Panc1 (cell line): ENCODE measurements around the gene ATP6V0A4. TPM values are rescaled to one million over a fixed set of nuclear protein-coding genes. Genes with fewer than 3 reads are reported as not detected.

Experiments used
- ATAC-seq: fragments of 200-7000 bp; cut with Tn5 transposase; 2 replicates; pipeline ENCODE4 v1.9.1; 2020; ENCODE audit warnings: mild to moderate bottlenecking, moderate library complexity
- BruUV-seq: library from RNA; stranded (reverse); fragments of 400-500 nt; replicated peaks from 2 replicates; lab custom pipeline; 2021; lab: Mats Ljungman, UMichigan
- CTCF ChIA-PET: fragments of 300-600 bp; sonication (Branson Sonifier 250); formaldehyde crosslinking; loops from one replicate; lab custom pipeline; 2022; ENCODE audit warnings: antibody characterized with exemption; lab: Charles Lee
- POLR2A ChIA-PET: fragments of 300-600 bp; sonication (Branson Sonifier 250); formaldehyde crosslinking; loops from one replicate; lab custom pipeline; 2022; ENCODE audit warnings: antibody characterized with exemption; lab: Charles Lee
- DNase-seq: peaks from one replicate; pipeline ENCODE4 v3.0.0-alpha.2; 2010; ENCODE audit warnings: low read depth, low spot score
- H3K27ac ChIP-seq: 2 replicates; pipeline ENCODE4 v1.5.1; 2011; ENCODE audit warnings: mild to moderate bottlenecking, low read length, inconsistent platforms
- H3K27me3 ChIP-seq: fragments of 200-500 bp; sonication (Bioruptor generic); 2 replicates; pipeline ENCODE4 v1.6.0; 2014; ENCODE audit warnings: low read length, inconsistent platforms; ENCODE audit not compliant: control insufficient read depth, insufficient read depth
- H3K36me3 ChIP-seq: fragments of 200-500 bp; sonication (Bioruptor generic); 2 replicates; pipeline ENCODE4 v1.5.1; 2014; ENCODE audit warnings: inconsistent platforms, mild to moderate bottlenecking, low read length, moderate library complexity; ENCODE audit not compliant: control insufficient read depth, insufficient read depth
- H3K4me1 ChIP-seq: 2 replicates; pipeline ENCODE4 v1.5.1; 2011; ENCODE audit warnings: inconsistent platforms, mild to moderate bottlenecking, low read length, moderate library complexity; ENCODE audit not compliant: control insufficient read depth, insufficient read depth
- H3K4me3 ChIP-seq, 2 experiments: 2 replicates each; pipeline ENCODE4 v1.5.1; 2011 to 2012; ENCODE audit warnings: low read depth in 2 of 2, low read length in 2 of 2, mild to moderate bottlenecking in 2 of 2, inconsistent platforms in 1 of 2, moderate library complexity in 1 of 2
- H3K9me3 ChIP-seq: fragments of 200-500 bp; sonication (Bioruptor generic); 2 replicates; pipeline ENCODE4 v1.5.1; 2014; ENCODE audit warnings: low read depth, mild to moderate bottlenecking, inconsistent platforms, low read length, moderate library complexity; ENCODE audit not compliant: control insufficient read depth, insufficient read depth
- POLR2AphosphoS5 ChIP-seq: IDR thresholded peaks from 2 replicates; pipeline ENCODE4 v1.6.1; 2012; ENCODE audit warnings: mild to moderate bottlenecking, low read depth, low read length, moderate library complexity
- REST ChIP-seq, 2 experiments: IDR thresholded peaks; 2 replicates each; pipeline ENCODE4 v1.6.1; 2011 to 2012; ENCODE audit warnings: low read depth in 2 of 2, control low read depth in 1 of 2, low read length in 1 of 2, mild to moderate bottlenecking in 1 of 2, moderate library complexity in 1 of 2; ENCODE audit not compliant: insufficient read depth in 1 of 2
- SIN3A ChIP-seq: IDR thresholded peaks from 2 replicates; pipeline ENCODE4 v1.6.1; 2012; ENCODE audit warnings: low read depth, mild to moderate bottlenecking, low read length, moderate library complexity, borderline replicate concordance; ENCODE audit not compliant: insufficient read depth
- TCF7L2 ChIP-seq: IDR thresholded peaks from 2 replicates; pipeline ENCODE4 v1.6.1; 2011; ENCODE audit warnings: mild to moderate bottlenecking, low read depth, low read length, inconsistent platforms
- in situ Hi-C: cut with HindIII; loops from 2 replicates; pipeline ENCODE4 v1.10.0; 2016; ENCODE audit warnings: low sequenced_read_pairs, low pct_unique_long_range_greater_than_20kb
- intact Hi-C: fragments of 100-400 bp; cut with micrococcal nuclease; formaldehyde crosslinking; loops from one replicate; pipeline ENCODE4 v1.10.0; 2022; ENCODE audit not compliant: unreplicated experiment
- total RNA-seq: library from RNA; stranded (reverse); gene quantifications from one replicate; pipeline ENCODE4 v1.2.1, GENCODE V29; 2021; ENCODE audit not compliant: unreplicated experiment
- TF ChIP-seq, protein P1 (sequence below): fragments of 450-650 bp; IDR thresholded peaks from 2 replicates; pipeline ENCODE4 v1.5.1; 2017; ENCODE audit warnings: mild to moderate bottlenecking

ATP6V0A4 gene
- total RNA-seq, 1 experiment from 2014 or later, result 0.15 TPM

DNA sequence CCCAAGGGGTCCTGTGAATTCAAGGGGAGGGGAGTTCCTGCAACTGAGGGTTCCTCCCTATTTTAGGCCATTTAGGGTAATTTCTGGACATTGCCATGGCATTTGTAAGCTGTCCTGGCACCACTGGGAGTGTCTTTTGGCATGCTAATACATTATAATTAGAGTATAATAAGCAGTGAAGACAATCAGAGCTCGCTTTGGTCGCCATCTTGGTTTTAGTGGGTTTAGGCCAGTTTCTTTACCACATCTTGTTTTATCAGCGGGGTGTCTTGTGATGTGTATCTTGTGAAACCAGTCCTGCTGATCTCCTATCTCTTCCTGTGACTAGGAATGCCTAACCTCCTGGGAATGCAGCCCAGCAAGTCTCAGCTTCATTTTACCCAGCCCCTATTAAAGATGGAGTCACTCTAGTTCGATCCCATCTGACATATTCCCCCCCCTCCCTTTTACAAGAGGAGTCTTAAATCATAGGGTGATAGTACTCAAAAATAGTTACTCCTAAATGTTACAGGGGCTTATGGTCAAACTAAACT, 140.1 kb downstream of the ATP6V0A4 start:
- Histone ChIP-seq H3K4me3 (no peak overlapping the region), H3K4me1 (no peaks in the 10 kb centered on the region), H3K9me3 (peaks cover 3% of the 10 kb centered on the region; the same call in 1 of the 2 replicates), H3K27me3 (peaks cover 7% of the 10 kb centered on the region; the same call in 1 of the 2 replicates), H3K36me3 (no peaks in the 10 kb centered on the region), H3K27ac (no peak overlapping the region)
- no TSS peak for BruUV-seq
- ChIA-PET POLR2A (no interaction called here), CTCF (no interaction called here)
- in situ Hi-C loops (no loop called here), intact Hi-C loops (no loop called here)
- TF ChIP-seq TCF7L2, result no peak
- ATAC-seq (no peak), DNase-seq (no peak)

- ChIA-PET CTCF (interaction anchor here (0.6 kb wide), 1 partner anchor 16 kb away, joined by 4 read pairs; no protein-coding TSS in a partner anchor), POLR2A (no interaction called here)
- intact Hi-C loops, result no loop called here
These were observed 141.0 kb downstream of the ATP6V0A4 start for GRCh38 chr7:138656952-138657351.

More at GRCh38 chr7:138656952-138657351, 141.0 kb downstream of the ATP6V0A4 start:
- Histone ChIP-seq H3K4me3 (no peak overlapping the region), H3K27me3 (peaks cover 7% of the 10 kb centered on the region; the same call in 1 of the 2 replicates), H3K36me3 (no peaks in the 10 kb centered on the region), H3K9me3 (peaks cover 3% of the 10 kb centered on the region; the same call in 1 of the 2 replicates), H3K27ac (no peak overlapping the region), H3K4me1 (no peaks in the 10 kb centered on the region)
- DNase-seq (no peak), ATAC-seq (no peak)
- BruUV-seq, result no TSS peak
- TF ChIP-seq POLR2AphosphoS5, result no peak
- TF ChIP-seq, protein P1, sequence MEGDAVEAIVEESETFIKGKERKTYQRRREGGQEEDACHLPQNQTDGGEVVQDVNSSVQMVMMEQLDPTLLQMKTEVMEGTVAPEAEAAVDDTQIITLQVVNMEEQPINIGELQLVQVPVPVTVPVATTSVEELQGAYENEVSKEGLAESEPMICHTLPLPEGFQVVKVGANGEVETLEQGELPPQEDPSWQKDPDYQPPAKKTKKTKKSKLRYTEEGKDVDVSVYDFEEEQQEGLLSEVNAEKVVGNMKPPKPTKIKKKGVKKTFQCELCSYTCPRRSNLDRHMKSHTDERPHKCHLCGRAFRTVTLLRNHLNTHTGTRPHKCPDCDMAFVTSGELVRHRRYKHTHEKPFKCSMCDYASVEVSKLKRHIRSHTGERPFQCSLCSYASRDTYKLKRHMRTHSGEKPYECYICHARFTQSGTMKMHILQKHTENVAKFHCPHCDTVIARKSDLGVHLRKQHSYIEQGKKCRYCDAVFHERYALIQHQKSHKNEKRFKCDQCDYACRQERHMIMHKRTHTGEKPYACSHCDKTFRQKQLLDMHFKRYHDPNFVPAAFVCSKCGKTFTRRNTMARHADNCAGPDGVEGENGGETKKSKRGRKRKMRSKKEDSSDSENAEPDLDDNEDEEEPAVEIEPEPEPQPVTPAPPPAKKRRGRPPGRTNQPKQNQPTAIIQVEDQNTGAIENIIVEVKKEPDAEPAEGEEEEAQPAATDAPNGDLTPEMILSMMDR, result no peak
- TF ChIP-seq REST (IDR thresholded peaks at IDR 0.05; ENCODE audit: insufficient read depth in 1 of 2, low read depth in 2 of 2, low read length in 1 of 2), result no peak
- TF ChIP-seq TCF7L2, result no peak
- TF ChIP-seq SIN3A, result no peak
- in situ Hi-C loops, result no loop called here

Other genes starting within 250 kb of the ATP6V0A4 start
- not detected for gene SVOPL, start 96.8 kb downstream of the ATP6V0A4 start, total RNA-seq
- not detected for gene TMEM213, start 202 bp downstream of the ATP6V0A4 start, total RNA-seq
- 14.1 TPM for gene KIAA1549, start 183.2 kb upstream of the ATP6V0A4 start, total RNA-seq
- gene ZC3HAV1L, start 237.8 kb upstream of the ATP6V0A4 start, total RNA-seq, result 27.3 TPM